ENCODE data around the gene HAGH.

GRCh38 chr16:1845985-1846384 lies 19.4 kb upstream of the HAGH start:
- TF ChIP-seq CTCF (IDR thresholded peaks at IDR 0.05; ENCODE audit: poor library complexity, severe bottlenecking) (no peak), EZH2 (IDR thresholded peaks at IDR 0.05; ENCODE audit: borderline replicate concordance, insufficient read depth, low read length, poor library complexity, severe bottlenecking) (no peak), POLR2AphosphoS5 (IDR thresholded peaks at IDR 0.05) (no peak), TAF1 (IDR thresholded peaks at IDR 0.05; ENCODE audit: low read depth) (no peak), RAD21 (conservative IDR thresholded peaks at IDR 0.05) (no peak), EP300 (conservative IDR thresholded peaks at IDR 0.05; ENCODE audit: poor library complexity, severe bottlenecking) (no peak), MXI1 (conservative IDR thresholded peaks at IDR 0.05; ENCODE audit: poor library complexity, severe bottlenecking) (no peak)
- TF ChIP-seq, protein P1, sequence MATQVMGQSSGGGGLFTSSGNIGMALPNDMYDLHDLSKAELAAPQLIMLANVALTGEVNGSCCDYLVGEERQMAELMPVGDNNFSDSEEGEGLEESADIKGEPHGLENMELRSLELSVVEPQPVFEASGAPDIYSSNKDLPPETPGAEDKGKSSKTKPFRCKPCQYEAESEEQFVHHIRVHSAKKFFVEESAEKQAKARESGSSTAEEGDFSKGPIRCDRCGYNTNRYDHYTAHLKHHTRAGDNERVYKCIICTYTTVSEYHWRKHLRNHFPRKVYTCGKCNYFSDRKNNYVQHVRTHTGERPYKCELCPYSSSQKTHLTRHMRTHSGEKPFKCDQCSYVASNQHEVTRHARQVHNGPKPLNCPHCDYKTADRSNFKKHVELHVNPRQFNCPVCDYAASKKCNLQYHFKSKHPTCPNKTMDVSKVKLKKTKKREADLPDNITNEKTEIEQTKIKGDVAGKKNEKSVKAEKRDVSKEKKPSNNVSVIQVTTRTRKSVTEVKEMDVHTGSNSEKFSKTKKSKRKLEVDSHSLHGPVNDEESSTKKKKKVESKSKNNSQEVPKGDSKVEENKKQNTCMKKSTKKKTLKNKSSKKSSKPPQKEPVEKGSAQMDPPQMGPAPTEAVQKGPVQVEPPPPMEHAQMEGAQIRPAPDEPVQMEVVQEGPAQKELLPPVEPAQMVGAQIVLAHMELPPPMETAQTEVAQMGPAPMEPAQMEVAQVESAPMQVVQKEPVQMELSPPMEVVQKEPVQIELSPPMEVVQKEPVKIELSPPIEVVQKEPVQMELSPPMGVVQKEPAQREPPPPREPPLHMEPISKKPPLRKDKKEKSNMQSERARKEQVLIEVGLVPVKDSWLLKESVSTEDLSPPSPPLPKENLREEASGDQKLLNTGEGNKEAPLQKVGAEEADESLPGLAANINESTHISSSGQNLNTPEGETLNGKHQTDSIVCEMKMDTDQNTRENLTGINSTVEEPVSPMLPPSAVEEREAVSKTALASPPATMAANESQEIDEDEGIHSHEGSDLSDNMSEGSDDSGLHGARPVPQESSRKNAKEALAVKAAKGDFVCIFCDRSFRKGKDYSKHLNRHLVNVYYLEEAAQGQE (IDR thresholded peaks at IDR 0.05; ENCODE audit: borderline replicate concordance) = no peak

Data from neural cell (in vitro differentiated cells).